Upper lobe of left lung (tissue), 4 donors: Measurements from ENCODE around the gene SPZ1.

Source experiments
- POLR2A ChIP-seq, 4 donors: fragments of 450-650 bp; IDR thresholded peaks; one replicate each; pipeline ENCODE4 v1.5.1; 2016 to 2017; ENCODE audit warnings: antibody characterized with exemption in 4 of 4, mild to moderate bottlenecking in 2 of 4
- POLR2AphosphoS5 ChIP-seq, 2 donors: sonication (generic); formaldehyde crosslinking; IDR thresholded peaks; one replicate each; pipeline ENCODE4 v1.5.1; 2017; ENCODE audit warnings: antibody characterized with exemption in 2 of 2
- TF ChIP-seq, protein P1 (sequence below), 6 experiments: fragments of 450-650 bp in 4 of 6; fragments of 200-600 bp in 2 of 6; sonication (generic) in 2 of 6; IDR thresholded peaks; one replicate each; pipeline ENCODE4 v1.5.1; 2016 to 2019; ENCODE audit warnings: antibody characterized with exemption in 6 of 6

DNA sequence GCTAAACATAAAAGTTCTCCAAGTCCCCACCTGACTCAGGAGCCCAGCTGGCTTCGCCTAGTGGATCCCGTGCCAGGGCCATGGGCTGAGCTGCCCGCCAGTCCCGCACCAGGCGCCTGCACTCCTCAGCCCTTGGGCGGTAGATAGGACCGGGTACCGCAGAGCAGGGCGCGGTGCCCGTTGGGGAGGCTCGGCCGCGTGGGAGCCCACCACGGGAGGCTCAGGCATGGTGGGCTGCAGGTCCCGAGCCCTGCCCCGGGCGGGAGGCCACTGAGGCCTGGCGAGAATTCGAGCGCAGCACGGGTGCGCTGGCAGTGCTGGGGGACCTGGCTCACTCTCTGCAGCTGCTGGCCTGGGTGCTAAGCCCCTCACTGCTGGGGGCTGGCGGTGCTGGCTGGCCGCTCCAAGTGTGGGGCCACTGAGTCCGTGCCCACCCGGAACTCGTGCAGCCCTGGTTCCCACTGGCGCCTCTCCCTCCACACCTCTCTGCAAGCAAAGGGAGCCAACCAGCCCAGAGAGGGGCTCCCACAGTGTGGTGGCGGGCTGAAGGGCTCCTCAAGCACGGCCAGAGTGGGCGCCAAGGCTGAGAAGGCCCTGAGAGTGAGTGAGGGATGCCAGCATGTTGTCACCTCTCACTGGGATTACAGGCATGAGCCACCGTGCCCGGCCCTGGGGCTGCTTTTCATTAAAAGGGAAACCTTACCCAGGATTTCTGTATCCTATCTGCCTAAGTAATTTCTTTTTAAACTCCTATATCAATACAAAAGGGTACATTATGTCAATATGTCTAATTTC is 9.7 kb upstream of the SPZ1 start:
- no peak for TF ChIP-seq POLR2A (IDR thresholded peaks at IDR 0.05)
- TF ChIP-seq, protein P1, sequence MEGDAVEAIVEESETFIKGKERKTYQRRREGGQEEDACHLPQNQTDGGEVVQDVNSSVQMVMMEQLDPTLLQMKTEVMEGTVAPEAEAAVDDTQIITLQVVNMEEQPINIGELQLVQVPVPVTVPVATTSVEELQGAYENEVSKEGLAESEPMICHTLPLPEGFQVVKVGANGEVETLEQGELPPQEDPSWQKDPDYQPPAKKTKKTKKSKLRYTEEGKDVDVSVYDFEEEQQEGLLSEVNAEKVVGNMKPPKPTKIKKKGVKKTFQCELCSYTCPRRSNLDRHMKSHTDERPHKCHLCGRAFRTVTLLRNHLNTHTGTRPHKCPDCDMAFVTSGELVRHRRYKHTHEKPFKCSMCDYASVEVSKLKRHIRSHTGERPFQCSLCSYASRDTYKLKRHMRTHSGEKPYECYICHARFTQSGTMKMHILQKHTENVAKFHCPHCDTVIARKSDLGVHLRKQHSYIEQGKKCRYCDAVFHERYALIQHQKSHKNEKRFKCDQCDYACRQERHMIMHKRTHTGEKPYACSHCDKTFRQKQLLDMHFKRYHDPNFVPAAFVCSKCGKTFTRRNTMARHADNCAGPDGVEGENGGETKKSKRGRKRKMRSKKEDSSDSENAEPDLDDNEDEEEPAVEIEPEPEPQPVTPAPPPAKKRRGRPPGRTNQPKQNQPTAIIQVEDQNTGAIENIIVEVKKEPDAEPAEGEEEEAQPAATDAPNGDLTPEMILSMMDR (IDR thresholded peaks at IDR 0.05): no peak
- TF ChIP-seq POLR2AphosphoS5 (IDR thresholded peaks at IDR 0.05): no peak
